GM12878 (cell line): Measurements from ENCODE around the gene CD3E. TPM values are rescaled to one million over a fixed set of nuclear protein-coding genes. Genes with fewer than 3 reads are reported as not detected.

Experiments
- ATAC-seq: fragments of 200-7000 bp; cut with Tn5 transposase; 3 replicates; pipeline ENCODE4 v1.9.1; 2020; ENCODE audit warnings: mild to moderate bottlenecking, moderate library complexity
- BruUV-seq: library from RNA; stranded (reverse); fragments of 400-500 nt; replicated peaks from 2 replicates; lab custom pipeline; 2021; lab: Mats Ljungman, UMichigan
- CTCF ChIA-PET: fragments of 300-600 bp; sonication (Branson Sonifier 250); formaldehyde crosslinking; extraction: SDS; loops from one replicate; lab custom pipeline; 2021; ENCODE audit warnings: inconsistent platforms; lab: Yijun Ruan, JAX
- POLR2A ChIA-PET: fragments of 350-600 bp; formaldehyde crosslinking; extraction: SDS; loops from one replicate; lab custom pipeline; 2021; ENCODE audit warnings: inconsistent platforms; lab: Charles Lee
- RAD21 ChIA-PET: fragments of 300-600 bp; sonication (Branson Sonifier 250); formaldehyde crosslinking; loops from one replicate; lab custom pipeline; 2023; ENCODE audit warnings: antibody characterized with exemption; ENCODE audit not compliant: unreplicated experiment; lab: Charles Lee
- SMC1A ChIA-PET: fragments of 300-600 bp; sonication (Branson Sonifier 250); formaldehyde crosslinking; loops from one replicate; lab custom pipeline; 2023; ENCODE audit not compliant: unreplicated experiment, uncharacterized antibody; lab: Charles Lee
- DNase-seq: peaks from one replicate; pipeline ENCODE4 v3.0.0-alpha.2; 2011; ENCODE audit warnings: low read depth, low spot score
- FAIRE-seq: peaks from 3 replicates; lab custom pipeline; 2011; peaks lifted over from hg19 to GRCh38; lab: Jason Lieb, UNC
- H2AFZ ChIP-seq: 2 replicates; pipeline ENCODE4 v1.6.0; 2011; ENCODE audit warnings: low read depth, low read length, control low read depth; ENCODE audit not compliant: control insufficient read depth
- H3K27ac ChIP-seq: 2 replicates; pipeline ENCODE4 v1.5.1; 2011; ENCODE audit warnings: control low read depth; ENCODE audit not compliant: control insufficient read depth, insufficient read depth
- H3K27me3 ChIP-seq, 2 experiments: replicated peaks in 1 of 2; 2 replicates each; pipeline versions ENCODE4 v1.6.0 to v1.6.1; 2011; ENCODE audit warnings: low read length in 1 of 2; ENCODE audit not compliant: control insufficient read depth in 2 of 2, insufficient read depth in 2 of 2
- H3K36me3 ChIP-seq, 2 experiments: 2 replicates each; pipeline ENCODE4 v1.5.1; 2011; ENCODE audit warnings: low read length in 1 of 2; ENCODE audit not compliant: control insufficient read depth in 2 of 2, insufficient read depth in 2 of 2
- H3K4me1 ChIP-seq: 2 replicates; pipeline ENCODE4 v1.6.1; 2011; ENCODE audit warnings: mild to moderate bottlenecking, low read length, moderate library complexity, mixed read lengths; ENCODE audit not compliant: control insufficient read depth, insufficient read depth
- H3K4me2 ChIP-seq: 2 replicates; pipeline ENCODE4 v1.6.0; 2011; ENCODE audit warnings: control low read depth; ENCODE audit not compliant: control insufficient read depth, insufficient read depth
- H3K4me3 ChIP-seq: fragments of 200-600 bp; sonication (generic); 2 replicates; pipeline ENCODE4 v1.5.1; 2016
- H3K79me2 ChIP-seq: 2 replicates; pipeline ENCODE4 v1.6.0; 2011; ENCODE audit warnings: low read length; ENCODE audit not compliant: control insufficient read depth, insufficient read depth
- H3K9ac ChIP-seq: 2 replicates; pipeline ENCODE4 v1.8.0; 2011; ENCODE audit warnings: low read length, control low read depth, mixed read lengths; ENCODE audit not compliant: control insufficient read depth, insufficient read depth
- H3K9me3 ChIP-seq: replicated peaks from 3 replicates; pipeline ENCODE4 v1.5.1; 2011; ENCODE audit warnings: mild to moderate bottlenecking, low read length; ENCODE audit not compliant: control insufficient read depth, insufficient read depth
- H4K20me1 ChIP-seq: 2 replicates; pipeline ENCODE4 v1.6.0; 2011; ENCODE audit not compliant: control insufficient read depth, insufficient read depth
- CUX1 ChIP-seq: IDR thresholded peaks from 2 replicates; pipeline ENCODE4 v1.6.1; 2012; ENCODE audit warnings: improper control_type of control experiment, low read depth, low read length; ENCODE audit not compliant: insufficient replicate concordance
- KAT2A ChIP-seq: conservative IDR thresholded peaks from 2 replicates; pipeline ENCODE4 v1.6.1; 2011; ENCODE audit warnings: low read depth, low read length; ENCODE audit not compliant: control insufficient read depth
- MAX ChIP-seq: IDR thresholded peaks from 2 replicates; pipeline ENCODE4 v1.6.1; 2012; ENCODE audit warnings: low read depth, low read length, improper control_type of control experiment
- NBN ChIP-seq: fragments of 450-650 bp; IDR thresholded peaks from 2 replicates; pipeline ENCODE4 v1.6.1; 2016
- NR2C1 ChIP-seq: fragments of 450-650 bp; IDR thresholded peaks from 2 replicates; pipeline ENCODE4 v1.6.1; 2017; ENCODE audit warnings: antibody characterized with exemption, mild to moderate bottlenecking, moderate library complexity
- PBX3 ChIP-seq: IDR thresholded peaks from 2 replicates; pipeline ENCODE4 v1.6.1; 2011; ENCODE audit warnings: mild to moderate bottlenecking, low read depth, low read length, moderate library complexity; ENCODE audit not compliant: insufficient replicate concordance
- ZZZ3 ChIP-seq: IDR thresholded peaks from 2 replicates; pipeline ENCODE4 v1.6.1; 2011; ENCODE audit warnings: low read depth; ENCODE audit not compliant: control insufficient read depth, insufficient read length
- WGBS: methylation state at CpG from one replicate; pipeline ENCODE4 v1.1.6; 2016; ENCODE audit warnings: low lambda C conversion rate; ENCODE audit not compliant: insufficient replicate concordance, insufficient coverage; ENCODE audit errors: missing lambda C conversion rate; 5-methylcytosine and 5-hydroxymethylcytosine counted together
- in situ Hi-C: fragments of 300-500 bp; cut with MboI; formaldehyde crosslinking; loops from 9 replicates; pipeline ENCODE4 v1.14.3; 2018; ENCODE audit warnings: mixed read lengths
- intact Hi-C: fragments of 100-400 bp; cut with micrococcal nuclease; formaldehyde crosslinking; loops from one replicate; pipeline ENCODE4 v1.14.2; 2022; ENCODE audit not compliant: unreplicated experiment
- polyA plus RNA-seq, 11 experiments: library from polyadenylated mRNA; depleted of rRNA in 4 of 11; unstranded in 6 of 11; stranded (reverse) in 5 of 11; fragments of >200 nt; fragmentation: Nextera tagmentation in 4 of 11; fragmentation: Illumina TruSeq in 1 of 11; extraction: Ambion mirVana in 4 of 11; extraction: Trizol in 1 of 11; gene quantifications; 1 replicate in 1 of 11; 2 replicates in 10 of 11; pipeline versions ENCODE4 v1.2.1 to v1.2.3, GENCODE V29; 2011 to 2016; ENCODE audit warnings: inconsistent platforms in 2 of 11, missing spikeins in 2 of 11, low read depth in 1 of 11
- total RNA-seq, 4 experiments: library from RNA; depleted of rRNA in 3 of 4; stranded (reverse); fragments of >200 nt in 3 of 4; fragmentation: Illumina TruSeq in 1 of 4; extraction: Trizol in 1 of 4; gene quantifications; 2 replicates each; pipeline versions ENCODE4 v1.2.1 to v1.2.3, GENCODE V29; 2013 to 2021
- TF ChIP-seq, protein P1 (sequence below): fragments of 450-650 bp; formaldehyde crosslinking; IDR thresholded peaks from 2 replicates; pipeline ENCODE4 v1.4.0; 2022; ENCODE audit warnings: mild to moderate bottlenecking, moderate library complexity
- TF ChIP-seq, protein P2 (sequence below): fragments of 450-650 bp; formaldehyde crosslinking; IDR thresholded peaks from 2 replicates; pipeline ENCODE4 v1.5.0; 2022; ENCODE audit warnings: mild to moderate bottlenecking, missing genetic modification characterization

Gene CD3E
- total and polyA plus RNA-seq, 10 of the 15 experiments (the other 5 are each of a cell fraction or from before 2014, with no cell fraction given) = 0.10 to 17.3 (median 3.8) TPM

- Histone ChIP-seq H3K27me3 (peaks cover 0 to 2% of the 10 kb centered on the region in 2 experiments; a peak in 1 of 4 replicates), H3K36me3 (no peaks in the 10 kb centered on the region), H3K9me3 (no peaks in the 10 kb centered on the region; the same call in 2 of the 3 replicates), H3K79me2 (no peaks in the 10 kb centered on the region), H3K4me2 (no peak overlapping the region), H3K4me1 (peaks cover 4% of the 10 kb centered on the region; the same call in 1 of the 2 replicates), H3K27ac (no peak overlapping the region), H2AFZ (peak overlapping the region; percentile 37), H3K4me3 (no peak overlapping the region), H3K9ac (no peak overlapping the region), H4K20me1 (no peaks in the 10 kb centered on the region)
- POLR2A ChIA-PET = no interaction called here
- WGBS = 52% methylated on average over 1 of the region's 1 CpG
- RAD21 ChIA-PET = interaction anchor here (1.0 kb wide), 1 partner anchor 14 kb away, joined by 3 read pairs; no protein-coding TSS in a partner anchor
- FAIRE-seq (no peak), ATAC-seq (no peak), DNase-seq (no peak)
- CTCF ChIA-PET = interaction anchor here (0.8 to 2.1 kb wide), 4 partner anchors 9 to 134 kb away, joined by 3 to 11 read pairs (median 6); no protein-coding TSS in a partner anchor
- in situ Hi-C loops (no loop called here), intact Hi-C loops (no loop called here)
- SMC1A ChIA-PET = interaction anchor here (1.4 to 1.7 kb wide), 3 partner anchors 9 to 105 kb away, joined by 4 to 5 read pairs (median 4); no protein-coding TSS in a partner anchor
- BruUV-seq = no TSS peak
- TF ChIP-seq ZZZ3 (no peak), NBN (no peak), MAX (no peak), CUX1 (no peak), NR2C1 (no peak), PBX3 (no peak), KAT2A (no peak)
- TF ChIP-seq, protein P1, sequence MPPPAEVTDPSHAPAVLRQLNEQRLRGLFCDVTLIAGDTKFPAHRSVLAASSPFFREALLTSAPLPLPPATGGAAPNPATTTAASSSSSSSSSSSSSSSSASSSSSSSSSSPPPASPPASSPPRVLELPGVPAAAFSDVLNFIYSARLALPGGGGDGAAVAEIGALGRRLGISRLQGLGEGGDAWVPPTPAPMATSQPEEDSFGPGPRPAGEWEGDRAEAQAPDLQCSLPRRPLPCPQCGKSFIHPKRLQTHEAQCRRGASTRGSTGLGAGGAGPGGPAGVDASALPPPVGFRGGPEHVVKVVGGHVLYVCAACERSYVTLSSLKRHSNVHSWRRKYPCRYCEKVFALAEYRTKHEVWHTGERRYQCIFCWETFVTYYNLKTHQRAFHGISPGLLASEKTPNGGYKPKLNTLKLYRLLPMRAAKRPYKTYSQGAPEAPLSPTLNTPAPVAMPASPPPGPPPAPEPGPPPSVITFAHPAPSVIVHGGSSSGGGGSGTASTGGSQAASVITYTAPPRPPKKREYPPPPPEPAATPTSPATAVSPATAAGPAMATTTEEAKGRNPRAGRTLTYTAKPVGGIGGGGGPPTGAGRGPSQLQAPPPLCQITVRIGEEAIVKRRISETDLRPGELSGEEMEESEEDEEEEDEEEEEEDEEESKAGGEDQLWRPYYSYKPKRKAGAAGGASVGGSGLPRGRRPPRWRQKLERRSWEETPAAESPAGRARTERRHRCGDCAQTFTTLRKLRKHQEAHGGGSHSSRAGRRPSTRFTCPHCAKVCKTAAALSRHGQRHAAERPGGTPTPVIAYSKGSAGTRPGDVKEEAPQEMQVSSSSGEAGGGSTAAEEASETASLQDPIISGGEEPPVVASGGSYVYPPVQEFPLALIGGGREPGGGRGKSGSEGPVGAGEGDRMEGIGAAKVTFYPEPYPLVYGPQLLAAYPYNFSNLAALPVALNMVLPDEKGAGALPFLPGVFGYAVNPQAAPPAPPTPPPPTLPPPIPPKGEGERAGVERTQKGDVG = no peak
- TF ChIP-seq, protein P2, sequence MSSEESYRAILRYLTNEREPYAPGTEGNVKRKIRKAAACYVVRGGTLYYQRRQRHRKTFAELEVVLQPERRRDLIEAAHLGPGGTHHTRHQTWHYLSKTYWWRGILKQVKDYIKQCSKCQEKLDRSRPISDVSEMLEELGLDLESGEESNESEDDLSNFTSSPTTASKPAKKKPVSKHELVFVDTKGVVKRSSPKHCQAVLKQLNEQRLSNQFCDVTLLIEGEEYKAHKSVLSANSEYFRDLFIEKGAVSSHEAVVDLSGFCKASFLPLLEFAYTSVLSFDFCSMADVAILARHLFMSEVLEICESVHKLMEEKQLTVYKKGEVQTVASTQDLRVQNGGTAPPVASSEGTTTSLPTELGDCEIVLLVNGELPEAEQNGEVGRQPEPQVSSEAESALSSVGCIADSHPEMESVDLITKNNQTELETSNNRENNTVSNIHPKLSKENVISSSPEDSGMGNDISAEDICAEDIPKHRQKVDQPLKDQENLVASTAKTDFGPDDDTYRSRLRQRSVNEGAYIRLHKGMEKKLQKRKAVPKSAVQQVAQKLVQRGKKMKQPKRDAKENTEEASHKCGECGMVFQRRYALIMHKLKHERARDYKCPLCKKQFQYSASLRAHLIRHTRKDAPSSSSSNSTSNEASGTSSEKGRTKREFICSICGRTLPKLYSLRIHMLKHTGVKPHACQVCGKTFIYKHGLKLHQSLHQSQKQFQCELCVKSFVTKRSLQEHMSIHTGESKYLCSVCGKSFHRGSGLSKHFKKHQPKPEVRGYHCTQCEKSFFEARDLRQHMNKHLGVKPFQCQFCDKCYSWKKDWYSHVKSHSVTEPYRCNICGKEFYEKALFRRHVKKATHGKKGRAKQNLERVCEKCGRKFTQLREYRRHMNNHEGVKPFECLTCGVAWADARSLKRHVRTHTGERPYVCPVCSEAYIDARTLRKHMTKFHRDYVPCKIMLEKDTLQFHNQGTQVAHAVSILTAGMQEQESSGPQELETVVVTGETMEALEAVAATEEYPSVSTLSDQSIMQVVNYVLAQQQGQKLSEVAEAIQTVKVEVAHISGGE (CRISPR knock-in tag) = no peak
These were observed 333 bp upstream of the CD3E start for GRCh38 chr11:118304227-118304567.
